Cardiac septum (tissue), 1 donor: ENCODE results near the gene ZNF135. TPM values are rescaled to one million over a fixed set of nuclear protein-coding genes. Genes with fewer than 3 reads are reported as not detected.

Experiments
- total RNA-seq: library from RNA; stranded (reverse); fragmentation: NEBNext Ultra II Directional; extraction: Animal tissue kit (Norgen Biotek cat#: 25700); gene quantifications from one replicate; pipeline ENCODE4 v1.2.1, GENCODE V29; 2021
- donor health status: DM: no; HTN: no; CAD: no.

Gene ZNF135
- total RNA-seq, 1 donor from 2014 or later = 4.2 TPM

Other genes with a start within 250 kb of the ZNF135 start
- gene ZNF552, start 244.4 kb upstream of the ZNF135 start, total RNA-seq = 3.0 TPM
- gene ZNF587B, start 229.0 kb upstream of the ZNF135 start, total RNA-seq = 7.6 TPM
- gene ZNF587, start 209.4 kb upstream of the ZNF135 start, total RNA-seq = 23.8 TPM
- 5.4 TPM for gene ZNF814, start 170.2 kb upstream of the ZNF135 start, total RNA-seq
- 10.8 TPM for gene ZNF417, start 142.7 kb upstream of the ZNF135 start, total RNA-seq
- 16.5 TPM for gene ZNF418, start 123.9 kb upstream of the ZNF135 start, total RNA-seq
- gene ZNF256, start 111.6 kb upstream of the ZNF135 start, total RNA-seq = 9.4 TPM
- 2.5 TPM for gene C19orf18, start 84.7 kb upstream of the ZNF135 start, total RNA-seq
- 13.8 TPM for gene ZNF606, start 56.5 kb upstream of the ZNF135 start, total RNA-seq
- gene ZSCAN1, start 25.3 kb upstream of the ZNF135 start, total RNA-seq = not detected
- 71.7 TPM for gene ZSCAN18, start 38.9 kb downstream of the ZNF135 start, total RNA-seq
- 8.6 TPM for gene ZNF329, start 91.5 kb downstream of the ZNF135 start, total RNA-seq
- 26.7 TPM for gene ZNF274, start 123.8 kb downstream of the ZNF135 start, total RNA-seq
- 28.1 TPM for gene ZNF544, start 169.6 kb downstream of the ZNF135 start, total RNA-seq
- gene ZNF8, start 219.7 kb downstream of the ZNF135 start, total RNA-seq = 6.2 TPM
- gene ERVK3-1, start 246.1 kb downstream of the ZNF135 start, total RNA-seq = 17.1 TPM